Bronchus fibroblast of lung (primary cell): ENCODE results near the gene TFEB. TPM values are rescaled to one million over a fixed set of nuclear protein-coding genes. Genes with fewer than 3 reads are reported as not detected.

Experiments used
- total RNA-seq: library from RNA; depleted of rRNA; stranded (reverse); fragments of >200 nt; gene quantifications from 2 replicates; pipeline ENCODE4 v1.2.3, GENCODE V29; 2015

TFEB gene
- total RNA-seq = 3.7 and 4.0 TPM in 2 replicates

DNA sequence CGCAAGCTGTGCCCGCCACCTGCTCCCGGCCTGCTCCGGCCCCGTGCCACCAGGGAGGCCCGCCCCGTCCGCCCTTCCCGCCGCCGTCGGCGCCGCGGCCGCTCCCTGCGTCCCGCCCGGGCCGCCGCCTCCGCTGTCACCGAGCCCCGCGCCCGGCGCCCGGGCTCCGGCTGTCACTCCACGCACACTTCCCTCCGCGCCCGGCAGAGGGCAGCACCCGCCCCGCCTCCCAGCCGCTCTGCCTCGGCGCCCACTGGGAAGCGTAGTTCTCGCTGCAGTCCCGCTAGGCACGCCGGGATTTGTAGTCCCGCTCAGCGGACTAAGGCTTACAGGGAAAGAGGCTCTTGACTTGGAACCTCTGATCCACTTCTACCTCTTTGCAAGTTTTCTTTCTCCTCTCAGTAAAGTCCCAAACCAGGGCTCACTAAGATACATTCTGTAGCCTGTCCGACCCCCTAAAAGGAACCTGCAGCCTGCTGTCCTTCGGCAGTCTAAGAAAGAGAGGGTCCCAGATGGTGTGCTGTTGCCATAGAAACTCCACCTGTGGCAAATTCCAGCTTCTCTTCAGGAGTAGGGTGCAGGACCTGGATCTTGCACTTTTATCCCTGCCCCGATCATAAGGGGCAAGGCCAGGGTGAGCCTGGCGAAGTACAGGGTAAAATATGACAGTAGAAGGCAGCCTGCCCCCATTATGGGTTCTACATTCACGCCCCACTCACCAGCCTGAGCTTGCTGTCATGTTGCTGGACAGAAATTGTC lies at the start of gene TFEB:
Gene TFEB, minus strand, starts transcription at position 182 of the 759 bp plus-strand sequence. CDS start 44,395 bp downstream, outside the sequence.

DNA sequence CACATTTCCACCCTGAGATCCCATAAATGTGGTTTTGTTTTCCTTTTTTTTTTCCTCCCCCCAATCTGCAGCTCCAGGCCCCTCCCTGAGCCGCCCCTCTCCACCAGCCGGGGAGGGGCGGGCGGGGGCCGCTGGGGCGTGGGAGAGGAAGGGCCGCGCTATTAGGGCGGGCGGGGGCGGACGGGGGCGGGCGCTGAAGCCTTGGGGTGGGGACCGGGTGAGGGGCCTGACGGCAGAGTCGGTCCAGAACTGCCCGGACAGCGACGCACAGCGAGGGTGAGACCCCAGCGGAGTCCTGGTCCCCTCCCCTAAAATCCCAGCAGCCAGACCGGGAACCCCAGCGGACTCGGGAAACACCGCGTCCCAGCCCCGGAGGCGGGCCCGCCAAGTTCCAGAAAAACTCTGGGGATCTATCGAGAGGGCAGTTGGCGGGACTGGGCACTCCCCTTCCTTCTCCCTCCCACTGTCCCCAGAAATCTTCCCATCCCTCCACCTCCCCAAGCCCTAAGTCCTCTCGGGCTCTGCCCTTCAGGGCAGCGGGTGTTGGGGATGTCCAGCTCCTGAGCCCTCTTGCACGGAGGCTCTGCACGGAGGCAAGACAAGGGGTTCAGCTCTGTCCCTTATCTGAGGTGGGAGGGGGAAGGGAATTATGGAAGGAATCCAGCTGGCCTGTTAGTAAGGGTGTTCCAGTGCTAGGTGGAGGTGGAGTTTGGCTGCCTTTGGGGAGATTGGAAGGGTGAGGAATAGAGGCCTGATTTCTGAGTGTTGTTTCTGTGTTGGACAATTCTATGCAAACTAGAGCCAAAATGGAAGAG lies 45.4 kb upstream of the TFEB start, which contains the start of gene PRICKLE4:
Gene PRICKLE4, plus strand, starts transcription at position 232 of the 815 bp plus-strand sequence. CDS start 2,692 bp downstream, outside the sequence.

DNA sequence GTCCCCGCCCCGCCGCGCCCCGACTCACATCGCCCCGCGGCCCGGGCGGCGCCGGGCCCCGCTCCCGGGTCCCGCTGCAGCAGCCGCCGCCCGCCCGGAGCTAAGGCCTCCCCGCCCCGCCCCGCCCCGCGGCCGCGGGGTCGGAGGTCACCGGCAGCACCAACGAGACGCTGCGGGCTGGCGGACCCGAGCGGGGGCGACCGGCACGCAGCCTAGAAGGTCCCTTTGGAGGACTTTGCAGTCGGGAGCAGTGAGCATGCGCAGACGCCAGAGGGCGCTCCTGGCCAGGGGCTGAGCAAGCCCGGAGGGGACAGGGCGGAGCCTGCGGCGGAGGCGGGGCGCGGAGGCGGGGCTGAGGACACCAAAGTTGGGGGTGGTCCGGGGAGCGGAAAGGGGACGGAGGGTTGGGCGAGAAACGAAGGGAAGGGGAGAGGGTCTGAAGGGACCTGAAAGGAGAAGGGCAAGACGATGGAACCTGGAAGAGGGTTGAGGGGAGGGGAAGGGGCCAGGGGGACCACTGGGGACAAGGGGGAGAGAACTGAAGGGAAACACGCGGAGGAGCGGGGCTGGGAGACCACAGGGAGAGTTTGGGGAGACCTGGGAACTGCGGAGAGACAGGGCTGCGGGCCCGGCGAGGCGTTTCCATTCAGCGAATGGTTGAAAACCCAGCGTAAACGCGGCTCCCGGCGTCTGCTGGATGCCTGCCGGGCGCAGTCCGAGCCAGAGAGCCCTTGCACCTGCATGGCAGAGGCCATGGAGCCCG lies 44.6 kb upstream of the TFEB start, which contains the start of gene FRS3:
Gene FRS3, minus strand, starts transcription at position 113 of the 763 bp plus-strand sequence. CDS start 2,913 bp downstream, outside the sequence.

DNA sequence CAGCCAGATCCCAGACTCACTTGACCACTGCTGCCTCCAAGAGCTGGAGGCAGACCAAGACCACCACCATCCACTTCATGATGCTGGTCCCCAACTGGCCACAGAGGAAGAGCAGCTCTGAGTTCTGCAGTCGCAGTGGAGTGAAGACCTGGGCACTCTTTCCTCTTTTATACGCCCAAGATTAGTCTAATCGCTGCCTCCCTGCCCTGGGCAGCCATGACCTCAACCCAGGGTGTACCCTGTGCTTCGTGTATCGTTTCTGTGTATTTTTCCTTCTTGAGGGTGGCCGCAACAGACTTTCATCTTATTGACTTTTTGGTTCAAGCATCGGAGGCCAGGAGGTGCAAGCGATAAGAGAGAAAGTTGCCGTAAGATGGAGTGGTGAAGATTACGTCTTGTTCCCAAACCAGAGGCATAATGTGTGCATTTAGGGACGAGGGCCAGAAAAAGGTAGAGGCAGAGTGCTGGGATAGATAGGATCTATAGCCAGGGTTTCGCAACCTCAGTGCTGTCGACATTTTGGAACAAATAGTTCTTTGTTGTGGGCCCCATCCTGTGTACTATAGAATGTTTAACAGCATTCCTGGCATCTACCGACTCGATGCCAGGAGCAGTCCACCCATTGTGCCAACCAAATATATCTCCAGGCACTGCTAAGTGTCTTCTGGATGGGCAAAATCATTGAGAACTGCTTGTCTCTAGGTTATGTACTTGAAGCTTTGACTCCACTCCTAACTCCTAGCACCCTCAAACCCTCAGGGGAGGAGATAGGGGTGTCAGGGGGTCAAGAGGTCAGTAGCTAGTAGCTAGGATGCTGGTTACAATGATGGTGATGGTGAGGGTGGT lies 12.1 kb upstream of the TFEB start, which contains the start of gene PGC:
Gene PGC, minus strand, starts transcription at position 142 of the 846 bp plus-strand sequence. Its CDS starts 63 bp downstream, at position 79.

DNA sequence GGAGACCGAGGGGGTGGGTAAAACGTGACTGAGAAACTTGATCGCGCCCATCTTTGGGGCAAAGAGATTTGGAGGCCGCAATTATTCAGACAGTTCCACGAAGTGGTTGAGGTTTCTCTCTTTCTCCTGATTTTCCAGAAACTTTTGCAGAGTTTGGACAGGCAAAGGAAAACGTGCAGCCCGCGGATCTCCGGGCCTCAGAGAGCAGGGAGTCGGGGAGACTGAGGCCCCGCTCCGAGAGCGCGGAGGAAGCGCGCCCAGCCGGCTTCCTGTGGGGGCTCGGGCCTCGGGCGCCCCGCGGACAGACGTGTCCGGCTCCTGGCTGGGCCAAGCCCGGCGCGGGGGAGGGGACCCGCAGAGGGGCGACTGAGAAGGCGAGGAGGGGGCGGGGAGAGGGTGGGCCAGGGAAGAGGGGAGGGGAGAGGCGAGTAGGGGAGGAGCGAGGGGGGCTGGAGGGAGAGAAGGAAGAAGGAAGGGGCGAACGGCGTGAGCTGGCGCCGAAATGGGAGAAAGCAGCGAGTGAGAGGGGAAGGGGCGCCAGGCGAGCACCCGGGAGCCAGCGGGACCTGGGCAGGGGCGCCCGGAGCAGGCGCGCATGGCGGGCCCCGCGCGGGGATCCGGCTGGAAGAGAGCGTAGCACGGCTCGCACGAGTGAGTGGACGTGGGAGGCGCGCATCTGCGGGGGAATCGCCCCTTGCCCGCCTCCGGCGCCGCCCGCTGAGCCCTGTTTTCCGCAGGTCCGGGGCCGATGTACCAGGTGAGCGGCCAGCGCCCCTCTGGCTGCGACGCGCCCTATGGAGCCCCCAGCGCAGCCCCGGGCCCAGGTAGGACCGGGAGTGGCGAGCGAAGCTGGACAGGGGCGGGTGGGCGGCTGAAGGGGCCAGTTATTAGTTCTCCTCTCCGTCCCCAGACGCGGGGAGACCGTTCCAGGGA lies 97.1 kb downstream of the TFEB start, which contains the start of gene MDFI:
Gene MDFI, plus strand, starts transcription at position 467 of the 933 bp plus-strand sequence. Its CDS starts 282 bp downstream, at position 749.

Other genes with a start within 250 kb of the TFEB start
- 3.2 and 3.7 TPM in 2 replicates for gene FOXP4, start 189.2 kb downstream of the TFEB start, total RNA-seq
- 7.0 and 7.6 TPM in 2 replicates for gene MDFI, start 97.1 kb downstream of the TFEB start, total RNA-seq
- gene PGC, start 11.8 kb upstream of the TFEB start, total RNA-seq = not detected in 2 replicates
- gene FRS3, start 44.3 kb upstream of the TFEB start, total RNA-seq = 3.3 and 3.4 TPM in 2 replicates
- gene PRICKLE4, start 45.2 kb upstream of the TFEB start, total RNA-seq = not detected in 2 replicates
- 367 and 380 TPM in 2 replicates for gene TOMM6, start 52.1 kb upstream of the TFEB start, total RNA-seq
- gene USP49, start 159.8 kb upstream of the TFEB start, total RNA-seq = 0.59 and 0.84 TPM in 2 replicates
- 18.0 and 19.8 TPM in 2 replicates for gene MED20, start 185.5 kb upstream of the TFEB start, total RNA-seq
- gene BYSL, start 185.9 kb upstream of the TFEB start, total RNA-seq = 12.5 and 12.9 TPM in 2 replicates
- 104 and 105 TPM in 2 replicates for gene CCND3, start 206.2 kb upstream of the TFEB start, total RNA-seq